Liver (tissue), 9 donors: ENCODE data around the gene ZNF154. TPM values are rescaled to one million over a fixed set of nuclear protein-coding genes. Genes with fewer than 3 reads are reported as not detected.
A peak's percentile ranks its signal among the peaks of the same experiment; 100 is the strongest.
"Not testable (repeated sequence)": the region's sequence is repeated elsewhere in the genome, so short reads cannot be mapped to it uniquely, and the experiment has no call there.

Source experiments
- DNase-seq: peaks from one replicate; pipeline ENCODE4 v3.0.0-alpha.2; 2017; ENCODE audit warnings: low spot score
- H3K27ac ChIP-seq, 2 donors: one replicate each; pipeline ENCODE4 v1.7.0; 2013; ENCODE audit warnings: inconsistent platforms in 2 of 2, low read length in 2 of 2, control low read depth in 1 of 2, low read depth in 1 of 2, mild to moderate bottlenecking in 1 of 2
- H3K27me3 ChIP-seq, 4 donors: one replicate each; pipeline versions ENCODE4 v1.6.1 to v1.7.0; 2013; ENCODE audit warnings: low read length in 3 of 4, inconsistent platforms in 1 of 4, mild to moderate bottlenecking in 1 of 4, moderate library complexity in 1 of 4; ENCODE audit not compliant: control insufficient read depth in 4 of 4, insufficient read depth in 4 of 4
- H3K36me3 ChIP-seq, 4 donors: one replicate each; pipeline versions ENCODE4 v1.6.1 to v1.7.0; 2013; ENCODE audit warnings: low read length in 3 of 4, mild to moderate bottlenecking in 3 of 4, low read depth in 1 of 4, moderate library complexity in 1 of 4; ENCODE audit not compliant: control insufficient read depth in 4 of 4, insufficient read depth in 3 of 4
- H3K4me1 ChIP-seq, 4 donors: one replicate each; pipeline versions ENCODE4 v1.6.1 to v1.7.0; 2013; ENCODE audit warnings: low read length in 3 of 4, mild to moderate bottlenecking in 3 of 4, moderate library complexity in 1 of 4; ENCODE audit not compliant: control insufficient read depth in 4 of 4, insufficient read depth in 4 of 4
- H3K4me3 ChIP-seq, 3 donors: one replicate each; pipeline versions ENCODE4 v1.6.1 to v1.7.0; 2013; ENCODE audit warnings: low read length in 3 of 3, control low read depth in 1 of 3, low read depth in 1 of 3, mild to moderate bottlenecking in 1 of 3
- H3K9ac ChIP-seq, 2 donors: one replicate each; pipeline ENCODE4 v1.7.0; 2013; ENCODE audit warnings: low read length in 2 of 2, mild to moderate bottlenecking in 2 of 2, moderate library complexity in 2 of 2, control low read depth in 1 of 2, low read depth in 1 of 2
- H3K9me3 ChIP-seq, 4 donors: one replicate each; pipeline versions ENCODE4 v1.6.1 to v1.7.0; 2013; ENCODE audit warnings: low read length in 3 of 4; ENCODE audit not compliant: control insufficient read depth in 4 of 4
- FOXA1 ChIP-seq: IDR thresholded peaks from 2 replicates; pipeline ENCODE4 v1.6.1; 2016; ENCODE audit warnings: antibody characterized with exemption
- FOXA2 ChIP-seq: IDR thresholded peaks from 2 replicates; pipeline ENCODE4 v1.6.1; 2016; ENCODE audit warnings: antibody characterized with exemption
- GABPA ChIP-seq, 2 donors: IDR thresholded peaks in 1 of 2; conservative IDR thresholded peaks in 1 of 2; 2 replicates each; pipeline ENCODE4 v1.6.1; 2016; ENCODE audit warnings: antibody characterized with exemption in 2 of 2, mild to moderate bottlenecking in 1 of 2, moderate library complexity in 1 of 2
- HNF4A ChIP-seq, 2 donors: conservative IDR thresholded peaks; 2 replicates each; pipeline ENCODE4 v1.6.1; 2016; ENCODE audit warnings: antibody characterized with exemption in 2 of 2, mild to moderate bottlenecking in 2 of 2
- HNF4G ChIP-seq: IDR thresholded peaks from 2 replicates; pipeline ENCODE4 v1.6.1; 2016; ENCODE audit warnings: antibody characterized with exemption
- JUND ChIP-seq, 2 donors: IDR thresholded peaks; 2 replicates each; pipeline ENCODE4 v1.6.1; 2016; ENCODE audit warnings: antibody characterized with exemption in 2 of 2
- RAD21 ChIP-seq, 2 donors: IDR thresholded peaks; 2 replicates each; pipeline ENCODE4 v1.6.1; 2016; ENCODE audit warnings: antibody characterized with exemption in 2 of 2, mild to moderate bottlenecking in 2 of 2
- YY1 ChIP-seq: IDR thresholded peaks from 2 replicates; pipeline ENCODE4 v1.6.1; 2016; ENCODE audit warnings: antibody characterized with exemption, mild to moderate bottlenecking
- WGBS: extraction: QIAGEN DNeasy Blood & Tissue Kit; methylation state at CpG from one replicate; pipeline ENCODE4 v1.1.7; 2013; 5-methylcytosine and 5-hydroxymethylcytosine counted together
- polyA plus RNA-seq, 2 donors: library from polyadenylated mRNA; stranded (reverse) in 1 of 2; unstranded in 1 of 2; fragments of 200-250 nt in 1 of 2; fragments of >200 nt in 1 of 2; fragmentation: Nextera tagmentation in 1 of 2; extraction: Ambion mirVana in 1 of 2; gene quantifications; one replicate each; pipeline versions ENCODE4 v1.2.1 to v1.2.3, GENCODE V29; 2013 to 2015
- total RNA-seq, 2 donors: library from RNA; depleted of rRNA; stranded (reverse); fragments of >200 nt; gene quantifications; one replicate each; pipeline ENCODE4 v1.2.3, GENCODE V29; 2014
- TF ChIP-seq, protein P1 (sequence below): IDR thresholded peaks from 2 replicates; pipeline ENCODE4 v1.6.1; 2016; ENCODE audit warnings: antibody characterized with exemption, mild to moderate bottlenecking
- donor health status: healthy.
- donor health status: healthy.
- donor health status: healthy.
- donor health status: healthy.
- donor health status: healthy.

Gene ZNF154
- total and polyA plus RNA-seq, 4 donors, result 0.32 to 4.7 (median 1.3) TPM

DNA sequence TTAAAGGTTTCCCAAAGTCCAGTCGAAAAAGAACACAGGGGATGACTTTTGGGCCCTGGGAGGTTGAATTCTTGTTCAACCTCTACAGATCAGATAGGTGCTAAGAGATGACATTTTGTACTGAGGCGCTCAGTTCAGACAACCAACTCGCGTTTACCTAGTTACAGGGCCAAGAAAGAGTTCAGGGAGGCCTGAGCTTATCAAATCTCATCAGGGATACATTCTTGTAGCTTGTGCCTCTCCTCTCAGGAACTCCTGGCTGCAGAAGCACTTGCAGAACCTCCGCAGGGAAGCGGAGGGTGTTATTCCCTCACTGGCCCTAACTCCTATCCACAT is 38.4 kb upstream of the ZNF154 start:
- DNase-seq, result no peak
- peaks cover 11 to 37% (median 34%) of the 10 kb centered on the region in 4 donors for H3K36me3 ChIP-seq
- peak overlapping the region in 1 of 2 donors; percentile 92 for H3K9ac ChIP-seq
- no peak overlapping the region for H3K27ac ChIP-seq
- TF ChIP-seq FOXA1, result no peak
- TF ChIP-seq YY1, result no peak
- TF ChIP-seq, protein P1, sequence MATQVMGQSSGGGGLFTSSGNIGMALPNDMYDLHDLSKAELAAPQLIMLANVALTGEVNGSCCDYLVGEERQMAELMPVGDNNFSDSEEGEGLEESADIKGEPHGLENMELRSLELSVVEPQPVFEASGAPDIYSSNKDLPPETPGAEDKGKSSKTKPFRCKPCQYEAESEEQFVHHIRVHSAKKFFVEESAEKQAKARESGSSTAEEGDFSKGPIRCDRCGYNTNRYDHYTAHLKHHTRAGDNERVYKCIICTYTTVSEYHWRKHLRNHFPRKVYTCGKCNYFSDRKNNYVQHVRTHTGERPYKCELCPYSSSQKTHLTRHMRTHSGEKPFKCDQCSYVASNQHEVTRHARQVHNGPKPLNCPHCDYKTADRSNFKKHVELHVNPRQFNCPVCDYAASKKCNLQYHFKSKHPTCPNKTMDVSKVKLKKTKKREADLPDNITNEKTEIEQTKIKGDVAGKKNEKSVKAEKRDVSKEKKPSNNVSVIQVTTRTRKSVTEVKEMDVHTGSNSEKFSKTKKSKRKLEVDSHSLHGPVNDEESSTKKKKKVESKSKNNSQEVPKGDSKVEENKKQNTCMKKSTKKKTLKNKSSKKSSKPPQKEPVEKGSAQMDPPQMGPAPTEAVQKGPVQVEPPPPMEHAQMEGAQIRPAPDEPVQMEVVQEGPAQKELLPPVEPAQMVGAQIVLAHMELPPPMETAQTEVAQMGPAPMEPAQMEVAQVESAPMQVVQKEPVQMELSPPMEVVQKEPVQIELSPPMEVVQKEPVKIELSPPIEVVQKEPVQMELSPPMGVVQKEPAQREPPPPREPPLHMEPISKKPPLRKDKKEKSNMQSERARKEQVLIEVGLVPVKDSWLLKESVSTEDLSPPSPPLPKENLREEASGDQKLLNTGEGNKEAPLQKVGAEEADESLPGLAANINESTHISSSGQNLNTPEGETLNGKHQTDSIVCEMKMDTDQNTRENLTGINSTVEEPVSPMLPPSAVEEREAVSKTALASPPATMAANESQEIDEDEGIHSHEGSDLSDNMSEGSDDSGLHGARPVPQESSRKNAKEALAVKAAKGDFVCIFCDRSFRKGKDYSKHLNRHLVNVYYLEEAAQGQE, result no peak
- no peak for TF ChIP-seq JUND (IDR thresholded peaks at IDR 0.05)
- peak; percentile 61 to 67 for TF ChIP-seq HNF4A (conservative IDR thresholded peaks at IDR 0.05)
- TF ChIP-seq FOXA2, result no peak
- peak overlapping the region; percentile 80 to 98 (median 96) for H3K4me3 ChIP-seq
- WGBS, result 30% methylated on average over 6 of the region's 6 CpGs
- H3K4me1 ChIP-seq, result peaks cover 3 to 12% (median 9%) of the 10 kb centered on the region in 4 donors
- no peaks in the 10 kb centered on the region for H3K27me3 ChIP-seq
- H3K9me3 ChIP-seq, result peaks cover 7 to 41% (median 27%) of the 10 kb centered on the region in 4 donors

DNA sequence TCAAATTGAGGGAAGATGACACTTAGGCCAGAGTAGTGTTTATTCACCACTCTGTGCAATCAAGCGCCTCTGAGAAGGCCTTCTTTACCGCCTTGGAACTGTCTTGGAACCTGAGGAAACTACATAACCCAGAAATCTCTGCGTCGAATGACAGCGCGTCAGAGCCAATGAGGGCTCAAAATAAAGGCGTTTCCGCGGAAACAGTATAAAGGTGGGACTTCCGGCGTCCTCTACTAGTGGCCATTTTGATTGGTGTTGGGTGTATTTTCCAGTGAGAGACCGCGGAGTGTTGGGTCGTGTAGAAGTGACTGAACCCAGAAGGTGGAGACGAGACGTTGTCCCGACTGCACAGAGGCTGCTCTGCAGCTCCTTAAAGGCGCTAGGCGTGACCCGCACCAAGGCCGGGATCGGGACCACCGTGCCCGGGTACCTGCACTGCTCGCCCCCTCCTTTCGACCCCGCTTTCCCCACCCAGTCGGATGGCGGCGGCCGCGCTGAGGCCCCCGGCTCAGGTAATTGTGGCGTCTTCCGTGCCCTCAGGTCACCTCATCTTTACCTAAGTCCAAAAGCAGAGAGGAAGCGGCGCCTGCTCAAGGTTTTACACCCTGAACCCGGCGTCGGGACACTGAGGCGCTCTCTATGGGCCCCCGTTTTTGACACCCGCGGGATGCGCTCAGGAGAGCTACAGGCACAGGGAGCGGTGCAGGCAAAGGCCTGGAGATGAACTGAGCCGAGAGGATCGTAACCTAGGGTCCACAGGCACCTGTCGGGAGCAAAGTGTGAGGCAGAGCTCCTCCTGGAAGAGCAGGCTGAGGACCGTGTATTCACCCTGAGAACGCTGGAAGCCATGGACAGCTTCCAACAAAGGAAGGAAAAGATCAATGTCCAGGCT is 37.8 kb upstream of the ZNF154 start, which contains the start of gene ZNF776:
Gene ZNF776 (plus strand): TSS at position 236 of the 892 bp plus-strand sequence. CDS start 244 bp downstream, at position 480.
- 1% methylated on average over 51 of the region's 51 CpGs for WGBS
- peak within 1 kb of the TSS; percentile 62 to 73 for H3K27ac ChIP-seq
- H3K9me3 ChIP-seq, result peaks cover 5 to 37% (median 23%) of the 10 kb centered on the region in 4 donors
- peak; percentile 91 to 95 for TF ChIP-seq GABPA (IDR thresholded peaks at IDR 0.05 in 1 of 2, conservative IDR thresholded peaks at IDR 0.05 in 1 of 2)
- TF ChIP-seq YY1, result peak; percentile 98
- no peak for TF ChIP-seq HNF4G
- TF ChIP-seq RAD21 (IDR thresholded peaks at IDR 0.05), result peak; percentile 13 to 37
- H3K4me3 ChIP-seq, result peak within 1 kb of the TSS; percentile 80 to 98 (median 96)
- DNase-seq, result peak; percentile 83
- no peaks in the 10 kb centered on the region for H3K27me3 ChIP-seq
- H3K4me1 ChIP-seq, result peaks cover 3 to 12% (median 9%) of the 10 kb centered on the region in 4 donors
- H3K36me3 ChIP-seq, result peaks cover 5 to 31% (median 28%) of the 10 kb centered on the region in 4 donors
- H3K9ac ChIP-seq, result peak within 1 kb of the TSS; percentile 89 to 92

DNA sequence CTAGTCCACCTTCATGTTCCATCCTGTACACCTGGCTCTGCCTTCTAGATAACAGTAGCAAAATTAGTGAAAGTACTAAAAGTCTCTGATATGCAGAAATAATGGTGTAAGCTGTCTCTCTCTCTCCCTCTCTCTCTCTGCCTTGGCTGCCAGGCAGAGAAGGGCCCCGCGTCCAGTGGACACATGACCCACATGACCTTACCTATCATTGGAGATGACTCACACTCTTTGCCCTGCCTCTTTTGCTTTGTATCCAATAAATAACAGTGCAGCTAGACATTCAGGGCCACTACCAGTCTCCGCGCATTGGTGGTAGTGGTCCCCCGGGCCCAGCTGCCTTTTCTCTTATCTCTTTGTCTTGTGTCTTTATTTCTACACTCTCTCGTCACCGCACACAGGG is 29.8 kb upstream of the ZNF154 start:
- H3K9ac ChIP-seq, H3K9me3 ChIP-seq, H3K27ac ChIP-seq, H3K27me3 ChIP-seq, H3K4me1 ChIP-seq, H3K36me3 ChIP-seq, H3K4me3 ChIP-seq, DNase-seq: not testable (repeated sequence)
- 92% methylated on average over 7 of the region's 7 CpGs for WGBS
